ENCODE measurements around the gene APOBEC3C.

- TF ChIP-seq CTCF (IDR thresholded peaks at IDR 0.05) (no peak), POLR2A (IDR thresholded peaks at IDR 0.05) (no peak)
Measured at GRCh38 chr22:38971202-38971601, 42.9 kb upstream of the APOBEC3C start.

Measured in testis (tissue), 2 donors.